Measurements from ENCODE around the gene DCT. TPM values are rescaled to one million over a fixed set of nuclear protein-coding genes. Genes with fewer than 3 reads are reported as not detected.

The DCT gene
- total RNA-seq, 1 experiment from 2014 or later, result 0.12 TPM

- Histone ChIP-seq H3K4me3 (replicated peaks in 1 of 2; ENCODE audit: low read depth in 1 of 2, low read length in 2 of 2) (no peak overlapping the region), H3K4me2 (ENCODE audit: low read length) (no peak overlapping the region), H3K9me3 (ENCODE audit: control insufficient read depth in 1 of 2, insufficient read depth in 1 of 2, low read depth in 1 of 2, low read length in 2 of 2) (no peaks in the 10 kb centered on the region), H3K79me2 (ENCODE audit: insufficient read depth, low read length) (no peaks in the 10 kb centered on the region), H3K27me3 (ENCODE audit: insufficient read depth, low read length) (0 out of 2 replicates have a peak, but pooled peaks cover 12% of the 10 kb centered on the region), H3K9ac (ENCODE audit: low read length) (no peak overlapping the region), H3K9me2 (ENCODE audit: insufficient read depth) (no peaks in the 10 kb centered on the region), H3K27ac (ENCODE audit: low read depth, low read length) (no peak overlapping the region), H4K20me1 (ENCODE audit: insufficient read depth) (no peaks in the 10 kb centered on the region), H2AFZ (ENCODE audit: low read depth, low read length, poor library complexity, severe bottlenecking) (no peak overlapping the region), H3K36me3 (ENCODE audit: control insufficient read depth in 1 of 2, insufficient read depth in 2 of 2, low read length in 2 of 2) (no peaks in the 10 kb centered on the region), H3K4me1 (ENCODE audit: control insufficient read depth in 1 of 2, insufficient read depth in 2 of 2, low read length in 2 of 2) (no peaks in the 10 kb centered on the region)
- ChIA-PET POLR2A (no interaction called here), RAD21 (ENCODE audit: low non-redundant PET in 1 of 2, low total read pairs in 2 of 2, uncharacterized antibody in 2 of 2, unreplicated experiment in 2 of 2) (no interaction called here), CTCF (no interaction called here)
- DNase-seq (ENCODE audit: low read depth, low spot score) (no peak), ATAC-seq (no peak)
- BruUV-seq (replicated peaks), result no TSS peak
- intact Hi-C loops (cut with micrococcal nuclease), result no loop called here
- TF ChIP-seq FOSL1 (IDR thresholded peaks at IDR 0.05; ENCODE audit: low read depth) (no peak), JUND (IDR thresholded peaks at IDR 0.05) (no peak), TCF7L2 (IDR thresholded peaks at IDR 0.05; ENCODE audit: borderline replicate concordance, extremely low read depth, insufficient read depth, insufficient read length) (no peak), ZNF274 (IDR thresholded peaks at IDR 0.05; ENCODE audit: low read depth, low read length) (no peak), SIN3A (IDR thresholded peaks at IDR 0.05; ENCODE audit: low read depth) (no peak)
These were observed 37.0 kb upstream of the DCT start for GRCh38 chr13:94516456-94516855.

- RAD21 ChIA-PET (ENCODE audit: low non-redundant PET in 1 of 2, low total read pairs in 2 of 2, uncharacterized antibody in 2 of 2, unreplicated experiment in 2 of 2), result no interaction called here
- Histone ChIP-seq H3K79me2 (ENCODE audit: insufficient read depth, low read length) (no peaks in the 10 kb centered on the region), H3K27me3 (ENCODE audit: insufficient read depth, low read length) (0 out of 2 replicates have a peak, but pooled peaks cover 12% of the 10 kb centered on the region)
- TF ChIP-seq CBX3 (IDR thresholded peaks at IDR 0.05; ENCODE audit: low read depth) (no peak), SIN3A (IDR thresholded peaks at IDR 0.05; ENCODE audit: low read depth) (no peak), POLR2A (IDR thresholded peaks at IDR 0.05; ENCODE audit: borderline replicate concordance, extremely low read depth, insufficient read depth, insufficient read length) (no peak), REST (IDR thresholded peaks at IDR 0.05; ENCODE audit: low read depth) (no peak), SP1 (IDR thresholded peaks at IDR 0.05; ENCODE audit: low read depth) (no peak), CTCF (IDR thresholded peaks at IDR 0.05 in 2 of 3, conservative IDR thresholded peaks at IDR 0.05 in 1 of 3; ENCODE audit: borderline replicate concordance in 1 of 3, insufficient read depth in 1 of 3, low read depth in 2 of 3, low read length in 2 of 3) (no peak), CEBPB (IDR thresholded peaks at IDR 0.05; ENCODE audit: low read depth) (no peak), YY1 (IDR thresholded peaks at IDR 0.05; ENCODE audit: extremely low read depth, insufficient replicate concordance, low read depth, low read length) (no peak), EZH2 (IDR thresholded peaks at IDR 0.05) (no peak), ZNF274 (IDR thresholded peaks at IDR 0.05; ENCODE audit: low read depth, low read length) (no peak)
- TF ChIP-seq, protein P1, sequence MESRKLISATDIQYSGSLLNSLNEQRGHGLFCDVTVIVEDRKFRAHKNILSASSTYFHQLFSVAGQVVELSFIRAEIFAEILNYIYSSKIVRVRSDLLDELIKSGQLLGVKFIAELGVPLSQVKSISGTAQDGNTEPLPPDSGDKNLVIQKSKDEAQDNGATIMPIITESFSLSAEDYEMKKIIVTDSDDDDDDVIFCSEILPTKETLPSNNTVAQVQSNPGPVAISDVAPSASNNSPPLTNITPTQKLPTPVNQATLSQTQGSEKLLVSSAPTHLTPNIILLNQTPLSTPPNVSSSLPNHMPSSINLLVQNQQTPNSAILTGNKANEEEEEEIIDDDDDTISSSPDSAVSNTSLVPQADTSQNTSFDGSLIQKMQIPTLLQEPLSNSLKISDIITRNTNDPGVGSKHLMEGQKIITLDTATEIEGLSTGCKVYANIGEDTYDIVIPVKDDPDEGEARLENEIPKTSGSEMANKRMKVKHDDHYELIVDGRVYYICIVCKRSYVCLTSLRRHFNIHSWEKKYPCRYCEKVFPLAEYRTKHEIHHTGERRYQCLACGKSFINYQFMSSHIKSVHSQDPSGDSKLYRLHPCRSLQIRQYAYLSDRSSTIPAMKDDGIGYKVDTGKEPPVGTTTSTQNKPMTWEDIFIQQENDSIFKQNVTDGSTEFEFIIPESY (IDR thresholded peaks at IDR 0.05; ENCODE audit: extremely low read depth, insufficient replicate concordance, low read length), result no peak
These were observed 36.4 kb upstream of the DCT start for GRCh38 chr13:94515911-94516310.

More at GRCh38 chr13:94515911-94516310, 36.4 kb upstream of the DCT start:
- no peaks in the 10 kb centered on the region for H3K9me3 ChIP-seq (ENCODE audit: control insufficient read depth in 1 of 2, insufficient read depth in 1 of 2, low read depth in 1 of 2, low read length in 2 of 2)
- no peaks in the 10 kb centered on the region for H3K9me2 ChIP-seq (ENCODE audit: insufficient read depth)
- no TSS peak for BruUV-seq (replicated peaks)
- no peaks in the 10 kb centered on the region for H3K36me3 ChIP-seq (ENCODE audit: control insufficient read depth in 1 of 2, insufficient read depth in 2 of 2, low read length in 2 of 2)
- ChIA-PET CTCF (no interaction called here), POLR2A (no interaction called here)
- H3K9ac ChIP-seq (ENCODE audit: low read length), result no peak overlapping the region
- H2AFZ ChIP-seq (ENCODE audit: low read depth, low read length, poor library complexity, severe bottlenecking), result no peak overlapping the region
- no peak overlapping the region for H3K4me2 ChIP-seq (ENCODE audit: low read length)
- intact Hi-C loops (cut with micrococcal nuclease), result no loop called here
- H3K4me1 ChIP-seq (ENCODE audit: control insufficient read depth in 1 of 2, insufficient read depth in 2 of 2, low read length in 2 of 2), result no peaks in the 10 kb centered on the region
- H4K20me1 ChIP-seq (ENCODE audit: insufficient read depth), result no peaks in the 10 kb centered on the region
- H3K27ac ChIP-seq (ENCODE audit: low read depth, low read length), result no peak overlapping the region
- H3K4me3 ChIP-seq (replicated peaks in 1 of 2; ENCODE audit: low read depth in 1 of 2, low read length in 2 of 2), result no peak overlapping the region
- ATAC-seq (no peak), DNase-seq (ENCODE audit: low read depth, low spot score) (no peak)

Measured in HCT116 (cell line).